GM12878 (cell line): ENCODE results near the gene B3GALT6. TPM values are rescaled to one million over a fixed set of nuclear protein-coding genes. Genes with fewer than 3 reads are reported as not detected.

Source experiments
- ATAC-seq: fragments of 200-7000 bp; cut with Tn5 transposase; 3 replicates; pipeline ENCODE4 v1.9.1; 2020; ENCODE audit warnings: mild to moderate bottlenecking, moderate library complexity
- BruUV-seq: library from RNA; stranded (reverse); fragments of 400-500 nt; replicated peaks from 2 replicates; lab custom pipeline; 2021; lab: Mats Ljungman, UMichigan
- CTCF ChIA-PET: fragments of 300-600 bp; sonication (Branson Sonifier 250); formaldehyde crosslinking; extraction: SDS; loops from one replicate; lab custom pipeline; 2021; ENCODE audit warnings: inconsistent platforms; lab: Yijun Ruan, JAX
- POLR2A ChIA-PET: fragments of 350-600 bp; formaldehyde crosslinking; extraction: SDS; loops from one replicate; lab custom pipeline; 2021; ENCODE audit warnings: inconsistent platforms; lab: Charles Lee
- RAD21 ChIA-PET: fragments of 300-600 bp; sonication (Branson Sonifier 250); formaldehyde crosslinking; loops from one replicate; lab custom pipeline; 2023; ENCODE audit warnings: antibody characterized with exemption; ENCODE audit not compliant: unreplicated experiment; lab: Charles Lee
- SMC1A ChIA-PET: fragments of 300-600 bp; sonication (Branson Sonifier 250); formaldehyde crosslinking; loops from one replicate; lab custom pipeline; 2023; ENCODE audit not compliant: unreplicated experiment, uncharacterized antibody; lab: Charles Lee
- DNase-seq: peaks from one replicate; pipeline ENCODE4 v3.0.0-alpha.2; 2011; ENCODE audit warnings: low read depth, low spot score
- FAIRE-seq: peaks from 3 replicates; lab custom pipeline; 2011; peaks lifted over from hg19 to GRCh38; lab: Jason Lieb, UNC
- H2AFZ ChIP-seq: 2 replicates; pipeline ENCODE4 v1.6.0; 2011; ENCODE audit warnings: low read depth, low read length, control low read depth; ENCODE audit not compliant: control insufficient read depth
- H3K27ac ChIP-seq: 2 replicates; pipeline ENCODE4 v1.5.1; 2011; ENCODE audit warnings: control low read depth; ENCODE audit not compliant: control insufficient read depth, insufficient read depth
- H3K27me3 ChIP-seq, 2 experiments: replicated peaks in 1 of 2; 2 replicates each; pipeline versions ENCODE4 v1.6.0 to v1.6.1; 2011; ENCODE audit warnings: low read length in 1 of 2; ENCODE audit not compliant: control insufficient read depth in 2 of 2, insufficient read depth in 2 of 2
- H3K36me3 ChIP-seq, 2 experiments: 2 replicates each; pipeline ENCODE4 v1.5.1; 2011; ENCODE audit warnings: low read length in 1 of 2; ENCODE audit not compliant: control insufficient read depth in 2 of 2, insufficient read depth in 2 of 2
- H3K4me1 ChIP-seq: 2 replicates; pipeline ENCODE4 v1.6.1; 2011; ENCODE audit warnings: mild to moderate bottlenecking, low read length, moderate library complexity, mixed read lengths; ENCODE audit not compliant: control insufficient read depth, insufficient read depth
- H3K4me2 ChIP-seq: 2 replicates; pipeline ENCODE4 v1.6.0; 2011; ENCODE audit warnings: control low read depth; ENCODE audit not compliant: control insufficient read depth, insufficient read depth
- H3K4me3 ChIP-seq: fragments of 200-600 bp; sonication (generic); 2 replicates; pipeline ENCODE4 v1.5.1; 2016
- H3K79me2 ChIP-seq: 2 replicates; pipeline ENCODE4 v1.6.0; 2011; ENCODE audit warnings: low read length; ENCODE audit not compliant: control insufficient read depth, insufficient read depth
- H3K9ac ChIP-seq: 2 replicates; pipeline ENCODE4 v1.8.0; 2011; ENCODE audit warnings: low read length, control low read depth, mixed read lengths; ENCODE audit not compliant: control insufficient read depth, insufficient read depth
- H3K9me3 ChIP-seq: replicated peaks from 3 replicates; pipeline ENCODE4 v1.5.1; 2011; ENCODE audit warnings: mild to moderate bottlenecking, low read length; ENCODE audit not compliant: control insufficient read depth, insufficient read depth
- H4K20me1 ChIP-seq: 2 replicates; pipeline ENCODE4 v1.6.0; 2011; ENCODE audit not compliant: control insufficient read depth, insufficient read depth
- ASH2L ChIP-seq: fragments of 300-600, 200-600 bp; sonication (generic); IDR thresholded peaks from 2 replicates; pipeline ENCODE4 v1.6.1; 2017; ENCODE audit warnings: low read depth, mild to moderate bottlenecking, borderline replicate concordance
- CREM ChIP-seq: IDR thresholded peaks from 2 replicates; pipeline ENCODE4 v1.6.1; 2014; ENCODE audit warnings: antibody characterized with exemption, low read depth
- DPF2 ChIP-seq: fragments of 450-650 bp; IDR thresholded peaks from 2 replicates; pipeline ENCODE4 v1.6.1; 2017; ENCODE audit warnings: mild to moderate bottlenecking
- FOXK2 ChIP-seq: fragments of 450-650 bp; IDR thresholded peaks from 2 replicates; pipeline ENCODE4 v1.6.1; 2017; ENCODE audit warnings: mild to moderate bottlenecking, moderate library complexity
- IKZF2 ChIP-seq, 2 experiments: fragments of 450-650 bp; IDR thresholded peaks; 2 replicates each; pipeline ENCODE4 v1.6.1; 2017; ENCODE audit warnings: mild to moderate bottlenecking in 2 of 2, moderate library complexity in 2 of 2
- KLF5 ChIP-seq: fragments of 450-650 bp; IDR thresholded peaks from 2 replicates; pipeline ENCODE4 v1.6.1; 2014; ENCODE audit warnings: mild to moderate bottlenecking; ENCODE audit not compliant: partially characterized antibody
- MEF2A ChIP-seq: IDR thresholded peaks from 2 replicates; pipeline ENCODE4 v1.6.1; 2011; ENCODE audit warnings: low read depth, mild to moderate bottlenecking, low read length, moderate library complexity; ENCODE audit not compliant: insufficient read depth
- MYB ChIP-seq: fragments of 150-350 bp; IDR thresholded peaks from 2 replicates; pipeline ENCODE4 v1.6.1; 2014; ENCODE audit warnings: mild to moderate bottlenecking, low read depth, low read length, borderline replicate concordance
- NR2C1 ChIP-seq: fragments of 450-650 bp; IDR thresholded peaks from 2 replicates; pipeline ENCODE4 v1.6.1; 2017; ENCODE audit warnings: antibody characterized with exemption, mild to moderate bottlenecking, moderate library complexity
- POLR2A ChIP-seq: IDR thresholded peaks from 2 replicates; pipeline ENCODE4 v1.6.1; 2011; ENCODE audit warnings: low read depth, mild to moderate bottlenecking, low read length
- POLR2AphosphoS5 ChIP-seq: IDR thresholded peaks from 2 replicates; pipeline ENCODE4 v1.6.1; 2011; ENCODE audit warnings: mild to moderate bottlenecking, low read length, inconsistent platforms
- POU2F2 ChIP-seq: IDR thresholded peaks from 3 replicates; pipeline ENCODE4 v1.6.1; 2011; ENCODE audit warnings: low read depth, mild to moderate bottlenecking, low read length, borderline replicate concordance
- RFX5 ChIP-seq: IDR thresholded peaks from 2 replicates; pipeline ENCODE4 v1.6.1; 2011; ENCODE audit warnings: low read depth, low read length, improper control_type of control experiment
- SMARCA5 ChIP-seq: fragments of 450-650 bp; IDR thresholded peaks from 2 replicates; pipeline ENCODE4 v1.6.1; 2017; ENCODE audit warnings: mild to moderate bottlenecking
- SUPT20H ChIP-seq: IDR thresholded peaks from 2 replicates; pipeline ENCODE4 v1.6.1; 2011; ENCODE audit warnings: low read depth, mild to moderate bottlenecking, low read length, moderate library complexity, borderline replicate concordance; ENCODE audit not compliant: control insufficient read depth
- TCF3 ChIP-seq: IDR thresholded peaks from 2 replicates; pipeline ENCODE4 v1.6.1; 2012; ENCODE audit warnings: low read depth, mild to moderate bottlenecking, low read length, borderline replicate concordance; ENCODE audit not compliant: insufficient read depth
- WRNIP1 ChIP-seq: IDR thresholded peaks from 2 replicates; pipeline ENCODE4 v1.6.1; 2011; ENCODE audit warnings: low read depth, low read length, improper control_type of control experiment, borderline replicate concordance
- ZNF384 ChIP-seq: IDR thresholded peaks from 2 replicates; pipeline ENCODE4 v1.6.1; 2012; ENCODE audit warnings: low read depth, mild to moderate bottlenecking, low read length, improper control_type of control experiment, borderline replicate concordance
- ZSCAN29 ChIP-seq: fragments of 450-650 bp; IDR thresholded peaks from 2 replicates; pipeline ENCODE4 v1.6.1; 2017; ENCODE audit warnings: mild to moderate bottlenecking, moderate library complexity
- WGBS: methylation state at CpG from one replicate; pipeline ENCODE4 v1.1.6; 2016; ENCODE audit warnings: low lambda C conversion rate; ENCODE audit not compliant: insufficient replicate concordance, insufficient coverage; ENCODE audit errors: missing lambda C conversion rate; 5-methylcytosine and 5-hydroxymethylcytosine counted together
- in situ Hi-C: fragments of 300-500 bp; cut with MboI; formaldehyde crosslinking; loops from 9 replicates; pipeline ENCODE4 v1.14.3; 2018; ENCODE audit warnings: mixed read lengths
- intact Hi-C: fragments of 100-400 bp; cut with micrococcal nuclease; formaldehyde crosslinking; loops from one replicate; pipeline ENCODE4 v1.14.2; 2022; ENCODE audit not compliant: unreplicated experiment
- polyA plus RNA-seq, 11 experiments: library from polyadenylated mRNA; depleted of rRNA in 4 of 11; unstranded in 6 of 11; stranded (reverse) in 5 of 11; fragments of >200 nt; fragmentation: Nextera tagmentation in 4 of 11; fragmentation: Illumina TruSeq in 1 of 11; extraction: Ambion mirVana in 4 of 11; extraction: Trizol in 1 of 11; gene quantifications; 1 replicate in 1 of 11; 2 replicates in 10 of 11; pipeline versions ENCODE4 v1.2.1 to v1.2.3, GENCODE V29; 2011 to 2016; ENCODE audit warnings: inconsistent platforms in 2 of 11, missing spikeins in 2 of 11, low read depth in 1 of 11
- total RNA-seq, 4 experiments: library from RNA; depleted of rRNA in 3 of 4; stranded (reverse); fragments of >200 nt in 3 of 4; fragmentation: Illumina TruSeq in 1 of 4; extraction: Trizol in 1 of 4; gene quantifications; 2 replicates each; pipeline versions ENCODE4 v1.2.1 to v1.2.3, GENCODE V29; 2013 to 2021
- TF ChIP-seq, protein P1 (sequence below): IDR thresholded peaks from 2 replicates; pipeline ENCODE4 v1.6.1; 2011; ENCODE audit warnings: borderline replicate concordance, low read depth, mild to moderate bottlenecking, moderate library complexity, low read length; ENCODE audit not compliant: insufficient read depth, poor library complexity, severe bottlenecking
- TF ChIP-seq, protein P2 (sequence below): fragments of 450-650 bp; IDR thresholded peaks from 2 replicates; pipeline ENCODE4 v1.6.1; 2017; ENCODE audit warnings: mild to moderate bottlenecking
- TF ChIP-seq, protein P3 (sequence below): IDR thresholded peaks from 2 replicates; pipeline ENCODE4 v1.6.1; 2012; ENCODE audit warnings: low read depth, low read length, improper control_type of control experiment

B3GALT6 gene
- total and polyA plus RNA-seq, 10 of the 15 experiments (the other 5 are each of a cell fraction or from before 2014, with no cell fraction given) = 0.53 to 20.8 (median 4.5) TPM

DNA sequence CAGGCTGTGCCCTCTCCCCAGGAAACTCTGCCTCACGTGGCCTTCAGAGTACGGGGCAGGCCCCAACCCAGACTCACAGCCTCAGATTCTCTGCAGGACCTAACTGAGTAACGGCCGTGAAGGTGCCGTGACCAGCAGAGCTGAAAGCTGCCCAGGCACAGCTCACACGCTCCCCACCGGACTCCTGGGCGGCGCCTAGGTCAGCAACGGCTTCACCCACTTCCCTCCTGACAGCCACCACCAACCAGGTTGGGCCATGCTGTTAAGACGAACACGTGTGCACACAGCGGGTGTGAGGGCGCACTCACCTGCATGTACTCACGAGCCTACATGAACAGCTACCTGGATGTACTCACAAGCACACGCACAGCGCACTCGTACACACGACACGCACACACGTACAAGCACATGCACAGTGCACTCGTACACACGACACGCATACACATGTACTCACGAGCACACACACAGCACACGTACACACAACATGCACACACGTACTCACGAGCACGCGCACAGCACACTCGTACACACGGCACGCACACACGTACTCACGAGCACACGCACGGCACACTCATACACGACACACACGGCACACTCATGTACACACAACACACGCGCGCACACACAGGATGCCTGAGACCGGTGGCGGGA is 9.3 kb upstream of the B3GALT6 start:
- RAD21 ChIA-PET = no interaction called here
- no TSS peak for BruUV-seq
- Histone ChIP-seq H4K20me1 (no peaks in the 10 kb centered on the region), H3K4me3 (no peak overlapping the region), H3K79me2 (peaks cover 3% of the 10 kb centered on the region), H3K36me3 (peaks cover 6 to 49% of the 10 kb centered on the region in 2 experiments; a peak in 3 of 4 replicates), H3K9ac (no peak overlapping the region), H3K4me1 (no peaks in the 10 kb centered on the region), H3K27me3 (no peaks in the 10 kb centered on the region), H2AFZ (no peak overlapping the region), H3K27ac (no peak overlapping the region), H3K4me2 (no peak overlapping the region), H3K9me3 (no peaks in the 10 kb centered on the region; the same call in 2 of the 3 replicates)
- FAIRE-seq (no peak), ATAC-seq (no peak), DNase-seq (no peak)
- CTCF ChIA-PET = no interaction called here
- in situ Hi-C loops (no loop called here), intact Hi-C loops (no loop called here)
- POLR2A ChIA-PET = interaction anchor here (0.5 kb wide), 1 partner anchor 39 kb away, joined by 4 read pairs; no protein-coding TSS in a partner anchor
- SMC1A ChIA-PET = no interaction called here
- 97% methylated on average over 44 of the region's 44 CpGs for WGBS
- TF ChIP-seq SMARCA5 (no peak), MYB (no peak), ASH2L (no peak), SUPT20H (no peak), ZNF384 (no peak), WRNIP1 (no peak), CREM (no peak), IKZF2 (IDR thresholded peaks at IDR 0.05) (no peak), FOXK2 (no peak), MEF2A (no peak), KLF5 (no peak), POLR2A (peak; percentile 66), TCF3 (peak; percentile 92; the same call in 1 of the 2 replicates), NR2C1 (no peak), RFX5 (no peak), DPF2 (no peak), POLR2AphosphoS5 (peak; percentile 57), POU2F2 (no peak), ZSCAN29 (no peak)
- TF ChIP-seq, protein P1, sequence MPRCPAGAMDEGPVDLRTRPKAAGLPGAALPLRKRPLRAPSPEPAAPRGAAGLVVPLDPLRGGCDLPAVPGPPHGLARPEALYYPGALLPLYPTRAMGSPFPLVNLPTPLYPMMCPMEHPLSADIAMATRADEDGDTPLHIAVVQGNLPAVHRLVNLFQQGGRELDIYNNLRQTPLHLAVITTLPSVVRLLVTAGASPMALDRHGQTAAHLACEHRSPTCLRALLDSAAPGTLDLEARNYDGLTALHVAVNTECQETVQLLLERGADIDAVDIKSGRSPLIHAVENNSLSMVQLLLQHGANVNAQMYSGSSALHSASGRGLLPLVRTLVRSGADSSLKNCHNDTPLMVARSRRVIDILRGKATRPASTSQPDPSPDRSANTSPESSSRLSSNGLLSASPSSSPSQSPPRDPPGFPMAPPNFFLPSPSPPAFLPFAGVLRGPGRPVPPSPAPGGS = peak; percentile 97
- TF ChIP-seq, protein P2, sequence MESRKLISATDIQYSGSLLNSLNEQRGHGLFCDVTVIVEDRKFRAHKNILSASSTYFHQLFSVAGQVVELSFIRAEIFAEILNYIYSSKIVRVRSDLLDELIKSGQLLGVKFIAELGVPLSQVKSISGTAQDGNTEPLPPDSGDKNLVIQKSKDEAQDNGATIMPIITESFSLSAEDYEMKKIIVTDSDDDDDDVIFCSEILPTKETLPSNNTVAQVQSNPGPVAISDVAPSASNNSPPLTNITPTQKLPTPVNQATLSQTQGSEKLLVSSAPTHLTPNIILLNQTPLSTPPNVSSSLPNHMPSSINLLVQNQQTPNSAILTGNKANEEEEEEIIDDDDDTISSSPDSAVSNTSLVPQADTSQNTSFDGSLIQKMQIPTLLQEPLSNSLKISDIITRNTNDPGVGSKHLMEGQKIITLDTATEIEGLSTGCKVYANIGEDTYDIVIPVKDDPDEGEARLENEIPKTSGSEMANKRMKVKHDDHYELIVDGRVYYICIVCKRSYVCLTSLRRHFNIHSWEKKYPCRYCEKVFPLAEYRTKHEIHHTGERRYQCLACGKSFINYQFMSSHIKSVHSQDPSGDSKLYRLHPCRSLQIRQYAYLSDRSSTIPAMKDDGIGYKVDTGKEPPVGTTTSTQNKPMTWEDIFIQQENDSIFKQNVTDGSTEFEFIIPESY = no peak
- TF ChIP-seq, protein P3, sequence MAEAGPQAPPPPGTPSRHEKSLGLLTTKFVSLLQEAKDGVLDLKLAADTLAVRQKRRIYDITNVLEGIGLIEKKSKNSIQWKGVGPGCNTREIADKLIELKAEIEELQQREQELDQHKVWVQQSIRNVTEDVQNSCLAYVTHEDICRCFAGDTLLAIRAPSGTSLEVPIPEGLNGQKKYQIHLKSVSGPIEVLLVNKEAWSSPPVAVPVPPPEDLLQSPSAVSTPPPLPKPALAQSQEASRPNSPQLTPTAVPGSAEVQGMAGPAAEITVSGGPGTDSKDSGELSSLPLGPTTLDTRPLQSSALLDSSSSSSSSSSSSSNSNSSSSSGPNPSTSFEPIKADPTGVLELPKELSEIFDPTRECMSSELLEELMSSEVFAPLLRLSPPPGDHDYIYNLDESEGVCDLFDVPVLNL = no peak
